DOHH2 (cell line): ENCODE measurements around the gene ARHGEF39.
A peak's percentile ranks its signal among the peaks of the same experiment; 100 is the strongest.

Experiments used
- H3F3A ChIP-seq: fragments of 200-600 bp; sonication (generic), shearing (Covaris generic); 2 replicates; pipeline ENCODE4 v1.6.0; 2016; ENCODE audit warnings: antibody characterized with exemption, mild to moderate bottlenecking; ENCODE audit not compliant: control insufficient read depth, insufficient read depth
- H3K27ac ChIP-seq: fragments of 200-600 bp; sonication (generic); 2 replicates; pipeline ENCODE4 v1.5.1; 2014; ENCODE audit warnings: low read depth, mild to moderate bottlenecking, low read length, moderate library complexity
- H3K27me3 ChIP-seq: fragments of 200-600 bp; sonication (generic); 2 replicates; pipeline ENCODE4 v1.6.1; 2014; ENCODE audit warnings: mild to moderate bottlenecking, low read length, mixed read lengths; ENCODE audit not compliant: control insufficient read depth
- H3K36me3 ChIP-seq: fragments of 200-600 bp; sonication (generic); 2 replicates; pipeline ENCODE4 v1.6.1; 2014; ENCODE audit warnings: mild to moderate bottlenecking, low read length, moderate library complexity, mixed read lengths; ENCODE audit not compliant: control insufficient read depth
- H3K4me1 ChIP-seq: fragments of 200-600 bp; sonication (generic); 2 replicates; pipeline ENCODE4 v1.6.1; 2014; ENCODE audit warnings: mild to moderate bottlenecking, low read length, mixed read lengths; ENCODE audit not compliant: control insufficient read depth
- H3K4me2 ChIP-seq: fragments of 200-600 bp; sonication (generic); 2 replicates; pipeline ENCODE4 v1.6.0; 2014; ENCODE audit warnings: mild to moderate bottlenecking, low read length, moderate library complexity
- H3K4me3 ChIP-seq: fragments of 200-600 bp; sonication (generic); 2 replicates; pipeline ENCODE4 v1.5.1; 2014; ENCODE audit warnings: mild to moderate bottlenecking, low read length, mixed read lengths
- H3K79me2 ChIP-seq: fragments of 200-600 bp; sonication (generic); 2 replicates; pipeline ENCODE4 v1.6.1; 2014; ENCODE audit warnings: mild to moderate bottlenecking, low read length, mixed read lengths; ENCODE audit not compliant: control insufficient read depth
- H3K9me2 ChIP-seq: fragments of 200-600 bp; sonication (generic); replicated peaks from 2 replicates; pipeline ENCODE4 v1.6.1; 2014; ENCODE audit warnings: mild to moderate bottlenecking, low read length, mixed read lengths; ENCODE audit not compliant: control insufficient read depth
- H3K9me3 ChIP-seq: fragments of 200-600 bp; sonication (generic); 2 replicates; pipeline ENCODE4 v1.6.1; 2014; ENCODE audit warnings: antibody characterized with exemption, low read length, mixed read lengths; ENCODE audit not compliant: control insufficient read depth, insufficient read depth
- H4K20me1 ChIP-seq: fragments of 200-600 bp; sonication (generic); 2 replicates; pipeline ENCODE4 v1.6.0; 2014; ENCODE audit warnings: low read depth, mild to moderate bottlenecking, antibody characterized with exemption, low read length, moderate library complexity; ENCODE audit not compliant: control insufficient read depth, insufficient read depth
- EZH2phosphoT487 ChIP-seq: fragments of 200-600 bp; sonication (generic); IDR thresholded peaks from 2 replicates; pipeline ENCODE4 v1.6.1; 2017; ENCODE audit warnings: borderline replicate concordance, mild to moderate bottlenecking, antibody characterized with exemption, low read length, moderate library complexity, mixed read lengths
- TF ChIP-seq, protein P1 (sequence below): fragments of 200-600 bp; sonication (generic); IDR thresholded peaks from one replicate; pipeline ENCODE4 v1.5.1; 2014; ENCODE audit warnings: antibody characterized with exemption, mild to moderate bottlenecking, low read depth, low read length; ENCODE audit not compliant: poor library complexity, severe bottlenecking

ARHGEF39 gene

DNA sequence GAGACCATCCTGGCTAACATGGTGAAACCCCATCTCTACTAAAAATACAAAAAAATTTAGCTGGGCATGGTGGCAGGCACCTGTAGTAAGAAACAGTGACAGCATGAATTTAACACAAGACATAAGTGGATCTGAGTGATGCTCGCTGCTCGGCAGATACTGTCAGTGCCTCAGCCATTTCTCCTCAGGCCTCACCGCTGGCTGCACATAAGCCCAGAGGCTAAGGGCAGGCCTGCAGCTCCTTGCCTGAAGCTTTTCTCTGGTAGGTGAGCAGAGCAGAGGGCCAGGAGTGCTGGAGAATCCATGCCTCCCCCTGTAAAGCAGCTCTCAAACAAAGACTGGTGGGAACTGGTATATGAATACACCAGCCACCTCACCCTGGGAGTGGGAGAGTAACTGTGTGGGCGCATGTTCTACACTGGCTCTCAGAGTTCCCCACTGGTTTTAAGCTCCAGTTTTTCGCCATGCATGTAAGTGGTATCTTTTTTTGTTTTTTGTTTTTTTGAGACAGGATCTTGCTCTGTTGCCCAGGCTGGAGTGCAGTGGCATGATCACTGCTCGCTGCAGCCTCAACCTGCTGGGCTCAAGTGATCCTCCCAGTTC lies 36.5 kb downstream of the ARHGEF39 start:
- no peaks in the 10 kb centered on the region for H3K79me2 ChIP-seq
- no peak overlapping the region for H3K4me3 ChIP-seq
- H3K4me1 ChIP-seq: peaks cover under 1% of the 10 kb centered on the region
- H3K27me3 ChIP-seq: no peaks in the 10 kb centered on the region
- no peaks in the 10 kb centered on the region for H4K20me1 ChIP-seq
- no peaks in the 10 kb centered on the region for H3K9me3 ChIP-seq
- H3K27ac ChIP-seq: no peak overlapping the region
- TF ChIP-seq, protein P1, sequence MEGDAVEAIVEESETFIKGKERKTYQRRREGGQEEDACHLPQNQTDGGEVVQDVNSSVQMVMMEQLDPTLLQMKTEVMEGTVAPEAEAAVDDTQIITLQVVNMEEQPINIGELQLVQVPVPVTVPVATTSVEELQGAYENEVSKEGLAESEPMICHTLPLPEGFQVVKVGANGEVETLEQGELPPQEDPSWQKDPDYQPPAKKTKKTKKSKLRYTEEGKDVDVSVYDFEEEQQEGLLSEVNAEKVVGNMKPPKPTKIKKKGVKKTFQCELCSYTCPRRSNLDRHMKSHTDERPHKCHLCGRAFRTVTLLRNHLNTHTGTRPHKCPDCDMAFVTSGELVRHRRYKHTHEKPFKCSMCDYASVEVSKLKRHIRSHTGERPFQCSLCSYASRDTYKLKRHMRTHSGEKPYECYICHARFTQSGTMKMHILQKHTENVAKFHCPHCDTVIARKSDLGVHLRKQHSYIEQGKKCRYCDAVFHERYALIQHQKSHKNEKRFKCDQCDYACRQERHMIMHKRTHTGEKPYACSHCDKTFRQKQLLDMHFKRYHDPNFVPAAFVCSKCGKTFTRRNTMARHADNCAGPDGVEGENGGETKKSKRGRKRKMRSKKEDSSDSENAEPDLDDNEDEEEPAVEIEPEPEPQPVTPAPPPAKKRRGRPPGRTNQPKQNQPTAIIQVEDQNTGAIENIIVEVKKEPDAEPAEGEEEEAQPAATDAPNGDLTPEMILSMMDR: no peak
- no peak for TF ChIP-seq EZH2phosphoT487
- H3F3A ChIP-seq: peaks cover 7% of the 10 kb centered on the region; the same call in 1 of the 2 replicates
- no peaks in the 10 kb centered on the region for H3K36me3 ChIP-seq
- H3K4me2 ChIP-seq: no peak overlapping the region
- no peaks in the 10 kb centered on the region for H3K9me2 ChIP-seq

DNA sequence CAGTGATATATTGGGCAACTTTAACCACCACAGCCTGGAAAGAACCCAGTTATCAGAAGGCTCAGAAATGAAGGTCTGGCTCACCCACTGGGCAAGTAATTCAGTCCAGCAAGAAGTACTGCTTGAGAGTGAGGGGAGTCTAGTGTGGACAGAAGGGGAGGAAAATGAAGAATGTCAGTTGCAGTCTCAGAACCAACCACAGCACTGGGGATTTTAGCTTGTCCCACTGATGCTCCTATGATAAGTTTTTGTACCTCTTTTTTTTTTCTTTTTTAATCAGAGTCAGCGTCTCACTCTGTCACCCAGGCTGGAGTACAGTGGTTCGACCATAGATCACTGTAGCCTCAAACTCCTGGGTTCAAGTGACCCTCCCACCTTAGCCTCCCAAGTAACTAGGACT lies 37.4 kb downstream of the ARHGEF39 start:
- H3K79me2 ChIP-seq: no peaks in the 10 kb centered on the region
- peaks cover 9% of the 10 kb centered on the region for H3F3A ChIP-seq
- H3K4me1 ChIP-seq: no peaks in the 10 kb centered on the region
- H3K27me3 ChIP-seq: no peaks in the 10 kb centered on the region
- no peak overlapping the region for H3K4me3 ChIP-seq
- no peak overlapping the region for H3K27ac ChIP-seq
- H3K36me3 ChIP-seq: no peaks in the 10 kb centered on the region
- H3K9me2 ChIP-seq: no peaks in the 10 kb centered on the region
- no peak overlapping the region for H3K4me2 ChIP-seq
- H3K9me3 ChIP-seq: no peaks in the 10 kb centered on the region
- TF ChIP-seq, protein P1: no peak
- no peak for TF ChIP-seq EZH2phosphoT487
- no peaks in the 10 kb centered on the region for H4K20me1 ChIP-seq

DNA sequence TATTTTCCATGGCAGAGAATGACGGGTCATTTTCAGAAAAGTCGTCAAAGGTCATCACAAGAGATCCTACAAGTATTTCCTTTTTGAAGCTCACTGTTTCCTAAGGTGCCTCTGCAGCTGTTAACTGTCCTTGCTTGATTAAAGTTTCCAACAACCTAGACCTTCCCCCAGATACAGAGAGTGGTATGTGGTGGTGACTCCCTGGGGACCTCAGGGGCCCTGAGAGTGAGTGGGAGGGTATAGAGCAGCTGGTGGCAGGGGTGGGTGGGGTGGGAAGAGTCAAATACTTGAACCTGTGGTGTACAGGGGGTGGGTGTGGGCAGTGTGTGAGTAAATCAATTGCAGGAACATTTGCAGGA lies 45.2 kb downstream of the ARHGEF39 start:
- H4K20me1 ChIP-seq: no peaks in the 10 kb centered on the region
- no peaks in the 10 kb centered on the region for H3K9me3 ChIP-seq
- no peaks in the 10 kb centered on the region for H3K79me2 ChIP-seq
- TF ChIP-seq, protein P1: no peak
- TF ChIP-seq EZH2phosphoT487: no peak
- H3K27me3 ChIP-seq: no peaks in the 10 kb centered on the region
- H3K36me3 ChIP-seq: 0 out of 2 replicates have a peak, but pooled peaks cover 5% of the 10 kb centered on the region
- H3K9me2 ChIP-seq: no peaks in the 10 kb centered on the region
- peak overlapping the region; percentile 99 for H3K4me2 ChIP-seq
- H3K4me1 ChIP-seq: peaks cover 63% of the 10 kb centered on the region
- peaks cover 44% of the 10 kb centered on the region for H3F3A ChIP-seq
- H3K27ac ChIP-seq: peak overlapping the region; percentile 76
- H3K4me3 ChIP-seq: peak overlapping the region; percentile 72
